DND-41 (cell line): ENCODE data around the gene CRACR2B.
A peak's percentile ranks its signal among the peaks of the same experiment; 100 is the strongest.

Source experiments
- ATAC-seq: fragments of 200-7000 bp; cut with Tn5 transposase; 3 replicates; pipeline ENCODE4 v1.9.1; 2021; ENCODE audit warnings: low read depth; ENCODE audit not compliant: insufficient read depth
- DNase-seq: peaks from one replicate; pipeline ENCODE4 v3.0.0-alpha.2; 2020
- H2AFZ ChIP-seq: 2 replicates; pipeline ENCODE4 v1.6.0; 2012; ENCODE audit warnings: low read depth, low read length
- H3K27ac ChIP-seq: 2 replicates; pipeline ENCODE4 v1.5.1; 2012; ENCODE audit warnings: low read length, inconsistent platforms
- H3K27me3 ChIP-seq: fragments of 200-600 bp; sonication (generic); 2 replicates; pipeline ENCODE4 v1.6.0; 2012; ENCODE audit warnings: low read length, mild to moderate bottlenecking, inconsistent platforms; ENCODE audit not compliant: insufficient read depth, poor library complexity
- H3K36me3 ChIP-seq: 2 replicates; pipeline ENCODE4 v1.5.1; 2012; ENCODE audit warnings: low read length, inconsistent platforms; ENCODE audit not compliant: insufficient read depth
- H3K4me1 ChIP-seq: 2 replicates; pipeline ENCODE4 v1.5.1; 2012; ENCODE audit warnings: mild to moderate bottlenecking, low read length; ENCODE audit not compliant: insufficient read depth
- H3K4me2 ChIP-seq: 2 replicates; pipeline ENCODE4 v1.6.0; 2012; ENCODE audit warnings: mild to moderate bottlenecking, moderate library complexity, low read length, inconsistent platforms; ENCODE audit not compliant: insufficient read depth
- H3K4me3 ChIP-seq, 2 experiments: fragments of 200-600 bp in 1 of 2; shearing (Covaris generic) in 1 of 2; 2 replicates each; pipeline ENCODE4 v1.5.1; 2012 to 2016; ENCODE audit warnings: inconsistent platforms in 2 of 2, low read length in 2 of 2, mild to moderate bottlenecking in 2 of 2, low read depth in 1 of 2, moderate library complexity in 1 of 2
- H3K79me2 ChIP-seq: 2 replicates; pipeline ENCODE4 v1.6.0; 2012; ENCODE audit warnings: low read length, inconsistent platforms; ENCODE audit not compliant: insufficient read depth
- H3K9ac ChIP-seq: 2 replicates; pipeline ENCODE4 v1.6.0; 2012; ENCODE audit warnings: low read depth, mild to moderate bottlenecking, inconsistent platforms, low read length, moderate library complexity
- H3K9me3 ChIP-seq: 2 replicates; pipeline ENCODE4 v1.5.1; 2012; ENCODE audit warnings: low read length, moderate library complexity, mild to moderate bottlenecking, inconsistent platforms; ENCODE audit not compliant: insufficient read depth, severe bottlenecking
- H4K20me1 ChIP-seq: 2 replicates; pipeline ENCODE4 v1.6.0; 2012; ENCODE audit warnings: low read length; ENCODE audit not compliant: insufficient read depth
- EZH2 ChIP-seq: IDR thresholded peaks from 3 replicates; pipeline ENCODE4 v1.6.1; 2012; ENCODE audit warnings: borderline replicate concordance, low read depth, mild to moderate bottlenecking, moderate library complexity, low read length, inconsistent platforms; ENCODE audit not compliant: severe bottlenecking
- TF ChIP-seq, protein P1 (sequence below): IDR thresholded peaks from 2 replicates; pipeline ENCODE4 v1.5.1; 2012; ENCODE audit warnings: borderline replicate concordance, low read length, moderate library complexity, mild to moderate bottlenecking; ENCODE audit not compliant: poor library complexity, severe bottlenecking; ENCODE audit errors: extremely low read depth

Gene CRACR2B

DNA sequence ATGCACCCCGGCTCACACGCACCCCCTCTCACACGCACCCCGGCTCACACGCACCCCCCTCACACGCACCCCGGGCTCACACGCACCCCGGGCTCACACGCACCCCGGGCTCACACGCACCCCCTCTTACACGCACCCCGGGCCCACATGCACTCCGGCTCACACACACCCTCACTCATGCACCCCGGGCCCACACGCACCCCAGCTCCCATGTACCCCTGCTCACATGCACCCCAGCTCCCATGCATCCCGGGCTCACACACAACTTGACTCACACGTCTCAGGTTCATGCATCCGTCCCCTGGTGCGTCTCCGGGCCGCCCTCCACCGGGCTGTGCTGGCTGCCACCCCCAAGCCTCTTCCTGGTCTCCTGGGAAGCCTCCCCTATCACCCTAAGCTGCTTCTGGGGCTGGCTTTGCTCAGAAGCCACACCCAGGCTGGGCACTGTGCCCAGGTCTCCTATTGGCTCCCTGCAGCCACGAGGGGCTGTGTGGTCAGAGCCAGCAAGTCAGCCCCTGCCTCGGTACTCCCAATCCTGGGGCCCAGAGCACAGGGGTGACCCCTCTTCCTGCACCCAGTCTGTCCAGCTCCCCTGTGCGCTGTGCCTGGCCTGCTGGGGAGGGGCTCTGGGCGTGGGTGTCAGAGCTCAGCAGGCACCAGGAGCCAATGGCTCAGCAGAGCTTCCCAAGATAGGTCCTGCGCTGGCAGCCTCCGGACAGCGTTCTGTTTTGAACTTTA, 31.8 kb downstream of the CRACR2B start:
- no peak overlapping the region for H3K27ac ChIP-seq
- peak; percentile 50 for DNase-seq
- TF ChIP-seq, protein P1, sequence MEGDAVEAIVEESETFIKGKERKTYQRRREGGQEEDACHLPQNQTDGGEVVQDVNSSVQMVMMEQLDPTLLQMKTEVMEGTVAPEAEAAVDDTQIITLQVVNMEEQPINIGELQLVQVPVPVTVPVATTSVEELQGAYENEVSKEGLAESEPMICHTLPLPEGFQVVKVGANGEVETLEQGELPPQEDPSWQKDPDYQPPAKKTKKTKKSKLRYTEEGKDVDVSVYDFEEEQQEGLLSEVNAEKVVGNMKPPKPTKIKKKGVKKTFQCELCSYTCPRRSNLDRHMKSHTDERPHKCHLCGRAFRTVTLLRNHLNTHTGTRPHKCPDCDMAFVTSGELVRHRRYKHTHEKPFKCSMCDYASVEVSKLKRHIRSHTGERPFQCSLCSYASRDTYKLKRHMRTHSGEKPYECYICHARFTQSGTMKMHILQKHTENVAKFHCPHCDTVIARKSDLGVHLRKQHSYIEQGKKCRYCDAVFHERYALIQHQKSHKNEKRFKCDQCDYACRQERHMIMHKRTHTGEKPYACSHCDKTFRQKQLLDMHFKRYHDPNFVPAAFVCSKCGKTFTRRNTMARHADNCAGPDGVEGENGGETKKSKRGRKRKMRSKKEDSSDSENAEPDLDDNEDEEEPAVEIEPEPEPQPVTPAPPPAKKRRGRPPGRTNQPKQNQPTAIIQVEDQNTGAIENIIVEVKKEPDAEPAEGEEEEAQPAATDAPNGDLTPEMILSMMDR, result no peak
- TF ChIP-seq EZH2, result no peak

DNA sequence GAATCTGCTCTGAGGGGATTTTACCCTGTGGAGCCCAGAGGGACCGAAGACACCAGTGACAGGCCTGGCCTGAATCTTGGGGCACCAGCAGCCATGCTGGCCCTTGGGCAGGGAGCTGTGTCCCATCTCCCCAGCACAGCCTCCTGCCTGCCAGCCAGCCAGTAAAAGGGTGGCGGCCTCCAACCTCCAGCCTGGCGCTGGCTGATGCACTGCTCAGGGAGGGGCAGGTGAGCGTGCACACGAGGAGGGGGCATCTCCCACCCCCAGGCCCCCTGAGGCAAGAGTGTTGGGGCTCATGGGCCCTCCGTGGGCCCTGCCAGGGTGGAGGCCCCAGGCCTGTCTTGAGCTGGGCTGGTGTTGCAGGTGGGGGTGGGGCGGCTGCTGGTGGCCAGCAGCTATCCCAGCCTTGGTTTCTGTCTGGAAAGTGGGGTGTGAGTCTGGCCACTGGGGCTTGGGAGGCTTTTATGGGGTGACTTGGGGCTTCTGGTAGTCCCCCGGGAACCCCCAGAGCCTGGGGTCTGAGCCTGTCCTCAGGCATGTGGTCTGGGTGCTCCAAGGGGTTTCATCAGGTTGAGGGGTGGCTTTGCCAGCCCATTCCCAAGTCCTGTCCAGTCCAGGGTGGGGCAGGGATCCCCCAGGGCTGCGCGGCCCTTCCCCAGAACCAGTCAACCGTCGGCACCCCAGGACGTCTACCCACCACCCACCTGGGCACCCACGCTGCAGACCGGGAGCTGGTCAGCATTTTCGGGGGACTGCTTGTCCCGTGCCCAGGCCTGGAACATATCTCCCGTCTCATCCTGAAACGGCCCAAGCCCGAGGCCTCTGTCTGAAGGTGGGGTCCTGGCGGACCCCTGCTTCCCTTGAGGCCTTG, 32.8 kb downstream of the CRACR2B start:
- Histone ChIP-seq H3K4me3 (no peak overlapping the region), H3K27me3 (no peaks in the 10 kb centered on the region)

More for the DNA sequence above, 31.8 kb downstream of the CRACR2B start:
- ATAC-seq, result peak; percentile 30
- Histone ChIP-seq H3K36me3 (no peaks in the 10 kb centered on the region), H3K79me2 (no peaks in the 10 kb centered on the region), H3K9ac (no peak overlapping the region), H3K9me3 (no peaks in the 10 kb centered on the region), H2AFZ (no peak overlapping the region), H3K4me1 (no peaks in the 10 kb centered on the region), H3K4me3 (no peak overlapping the region), H3K4me2 (no peak overlapping the region), H3K27me3 (no peaks in the 10 kb centered on the region), H4K20me1 (peaks cover 16% of the 10 kb centered on the region)

DNA sequence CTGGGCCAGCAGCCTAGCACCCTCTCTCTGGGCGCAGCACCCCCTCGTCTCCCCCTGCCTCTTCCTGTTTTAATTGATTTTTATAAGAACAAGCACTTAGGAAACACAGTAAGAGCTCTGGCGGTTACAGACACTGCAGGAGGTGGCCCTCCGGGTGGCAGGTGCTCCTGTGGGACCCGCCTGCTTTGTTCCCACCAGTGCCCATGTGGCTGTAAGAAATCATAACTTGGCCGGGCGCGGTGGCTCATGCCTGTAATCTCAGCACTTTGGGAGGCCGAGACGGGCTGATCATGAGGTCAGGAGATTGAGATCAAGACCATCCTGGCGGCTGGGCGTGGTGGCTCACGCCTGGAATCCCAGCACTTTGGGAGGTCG, 33.4 kb downstream of the CRACR2B start:
- Histone ChIP-seq H3K4me3 (no peak overlapping the region), H3K27ac (no peak overlapping the region), H3K4me2 (no peak overlapping the region), H3K4me1 (no peaks in the 10 kb centered on the region), H3K9me3 (no peaks in the 10 kb centered on the region), H3K9ac (no peak overlapping the region), H3K79me2 (no peaks in the 10 kb centered on the region), H3K36me3 (no peaks in the 10 kb centered on the region), H3K27me3 (no peaks in the 10 kb centered on the region), H2AFZ (no peak overlapping the region), H4K20me1 (peaks cover 16% of the 10 kb centered on the region)
- TF ChIP-seq EZH2, result no peak
- TF ChIP-seq, protein P1, result no peak
- ATAC-seq (peak; percentile 6; the same call in 2 of the 3 replicates), DNase-seq (no peak)

More for the DNA sequence above, 32.8 kb downstream of the CRACR2B start:
- Histone ChIP-seq H3K4me2 (no peak overlapping the region), H3K27ac (no peak overlapping the region), H4K20me1 (peaks cover 16% of the 10 kb centered on the region), H3K4me1 (no peaks in the 10 kb centered on the region), H2AFZ (no peak overlapping the region), H3K36me3 (no peaks in the 10 kb centered on the region), H3K79me2 (no peaks in the 10 kb centered on the region), H3K9ac (no peak overlapping the region), H3K9me3 (no peaks in the 10 kb centered on the region)
- DNase-seq, result no peak
- TF ChIP-seq, protein P1, result no peak
- no peak for TF ChIP-seq EZH2
- ATAC-seq, result no peak
